H9 (cell line): ENCODE data around the gene ANK3. TPM values are rescaled to one million over a fixed set of nuclear protein-coding genes. Genes with fewer than 3 reads are reported as not detected.

Source experiments
- DNase-seq: peaks from one replicate; pipeline ENCODE4 v3.0.0-alpha.2; 2017
- H2AFZ ChIP-seq: one replicate; pipeline ENCODE4 v1.6.1; 2013; ENCODE audit warnings: mild to moderate bottlenecking, low read length, control low read depth, moderate library complexity
- H2AK5ac ChIP-seq: 2 replicates; pipeline ENCODE4 v1.6.1; 2013; ENCODE audit warnings: low read length, control low read depth, mixed read lengths; ENCODE audit not compliant: insufficient read length
- H2BK120ac ChIP-seq: one replicate; pipeline ENCODE4 v1.6.1; 2013; ENCODE audit warnings: low read depth, mild to moderate bottlenecking, low read length, control low read depth, inconsistent platforms; ENCODE audit not compliant: poor library complexity, severe bottlenecking
- H2BK12ac ChIP-seq: 2 replicates; pipeline ENCODE4 v1.6.1; 2013; ENCODE audit warnings: low read length, control low read depth, mixed read lengths, low read depth; ENCODE audit not compliant: insufficient read length
- H2BK15ac ChIP-seq: 2 replicates; pipeline ENCODE4 v1.6.1; 2013; ENCODE audit warnings: low read depth, low read length, control low read depth
- H2BK20ac ChIP-seq: one replicate; pipeline ENCODE4 v1.6.1; 2013; ENCODE audit warnings: low read depth, mild to moderate bottlenecking, low read length, control low read depth, inconsistent platforms; ENCODE audit not compliant: poor library complexity, severe bottlenecking
- H2BK5ac ChIP-seq: 2 replicates; pipeline ENCODE4 v1.6.1; 2013; ENCODE audit warnings: low read length, control low read depth, mixed read lengths; ENCODE audit not compliant: insufficient read length
- H3K14ac ChIP-seq: 2 replicates; pipeline ENCODE4 v1.6.1; 2013; ENCODE audit warnings: low read length, control low read depth; ENCODE audit not compliant: insufficient read depth
- H3K18ac ChIP-seq: 2 replicates; pipeline ENCODE4 v1.6.1; 2013; ENCODE audit warnings: low read depth, mild to moderate bottlenecking, mixed read lengths, low read length, control low read depth; ENCODE audit not compliant: insufficient read length
- H3K23ac ChIP-seq: 2 replicates; pipeline ENCODE4 v1.6.1; 2013; ENCODE audit warnings: low read length, control low read depth, mixed read lengths, low read depth; ENCODE audit not compliant: insufficient read length
- H3K23me2 ChIP-seq: 2 replicates; pipeline ENCODE4 v1.6.1; 2013; ENCODE audit warnings: low read depth, mild to moderate bottlenecking, mixed read lengths, low read length, control low read depth; ENCODE audit not compliant: insufficient read length, poor library complexity, severe bottlenecking
- H3K27ac ChIP-seq: 2 replicates; pipeline ENCODE4 v1.5.1; 2013; ENCODE audit warnings: low read length, control low read depth, mixed read lengths, low read depth; ENCODE audit not compliant: insufficient read length
- H3K27me3 ChIP-seq: 2 replicates; pipeline ENCODE4 v1.6.1; 2013; ENCODE audit warnings: low read length, control low read depth, inconsistent platforms; ENCODE audit not compliant: insufficient read depth
- H3K4ac ChIP-seq: 2 replicates; pipeline ENCODE4 v1.6.1; 2013; ENCODE audit warnings: low read depth, mild to moderate bottlenecking, control low read depth, inconsistent platforms, low read length, moderate library complexity
- H3K4me1 ChIP-seq: 2 replicates; pipeline ENCODE4 v1.6.1; 2013; ENCODE audit warnings: low read length, control low read depth, inconsistent platforms; ENCODE audit not compliant: insufficient read depth
- H3K4me2 ChIP-seq: 2 replicates; pipeline ENCODE4 v1.6.1; 2013; ENCODE audit warnings: low read length, control low read depth, mixed read lengths; ENCODE audit not compliant: insufficient read length, insufficient read depth
- H3K56ac ChIP-seq: 2 replicates; pipeline ENCODE4 v1.6.1; 2013; ENCODE audit warnings: low read depth, mild to moderate bottlenecking, mixed read lengths, low read length, control low read depth; ENCODE audit not compliant: insufficient read length
- H3K79me1 ChIP-seq: 2 replicates; pipeline ENCODE4 v1.6.1; 2013; ENCODE audit warnings: low read depth, mild to moderate bottlenecking, moderate library complexity, low read length, control low read depth, inconsistent platforms; ENCODE audit not compliant: insufficient read depth, poor library complexity, severe bottlenecking
- H3K79me2 ChIP-seq: 2 replicates; pipeline ENCODE4 v1.6.1; 2013; ENCODE audit warnings: low read length, control low read depth, inconsistent platforms; ENCODE audit not compliant: insufficient read depth
- H3K9ac ChIP-seq: 2 replicates; pipeline ENCODE4 v1.6.1; 2013; ENCODE audit warnings: low read length, control low read depth, mixed read lengths; ENCODE audit not compliant: insufficient read length; ENCODE audit errors: extremely low read depth
- H3K9me3 ChIP-seq: one replicate; pipeline ENCODE4 v1.6.1; 2013; ENCODE audit warnings: low read depth, low read length, inconsistent platforms; ENCODE audit not compliant: control insufficient read depth
- H3T11ph ChIP-seq: one replicate; pipeline ENCODE4 v1.6.1; 2013; ENCODE audit warnings: mild to moderate bottlenecking, low read length, control low read depth, inconsistent platforms
- H4K20me1 ChIP-seq: one replicate; pipeline ENCODE4 v1.6.1; 2013; ENCODE audit not compliant: control insufficient read depth, insufficient read length, insufficient read depth
- H4K5ac ChIP-seq: 2 replicates; pipeline ENCODE4 v1.6.1; 2013; ENCODE audit warnings: low read depth, mild to moderate bottlenecking, mixed read lengths, low read length, control low read depth; ENCODE audit not compliant: insufficient read length
- H4K8ac ChIP-seq: replicated peaks from 2 replicates; pipeline ENCODE4 v1.6.1; 2013; ENCODE audit warnings: low read length, control low read depth, mixed read lengths, low read depth; ENCODE audit not compliant: insufficient read length
- H4K91ac ChIP-seq: 2 replicates; pipeline ENCODE4 v1.6.1; 2013; ENCODE audit warnings: low read depth, mild to moderate bottlenecking, moderate library complexity, mixed read lengths, low read length, control low read depth; ENCODE audit not compliant: insufficient read length
- H3K27ac Mint-ChIP-seq, 3 experiments: 2 replicates in 2 of 3; 3 replicates in 1 of 3; pipeline ENCODE4 v1.8.0; 2020 to 2021; ENCODE audit warnings: mixed read lengths in 3 of 3, mild to moderate bottlenecking in 1 of 3, moderate library complexity in 1 of 3
- H3K27me3 Mint-ChIP-seq: 2 replicates; pipeline ENCODE4 v1.8.0; 2021; ENCODE audit warnings: low read depth, mild to moderate bottlenecking, moderate library complexity, mixed read lengths
- H3K36me3 Mint-ChIP-seq, 3 experiments: 2 replicates in 2 of 3; 3 replicates in 1 of 3; pipeline ENCODE4 v1.8.0; 2020 to 2021; ENCODE audit warnings: low read depth in 3 of 3, mixed read lengths in 3 of 3; ENCODE audit not compliant: insufficient read depth in 1 of 3
- H3K4me1 Mint-ChIP-seq, 2 experiments: 2 replicates each; pipeline ENCODE4 v1.8.0; 2020; ENCODE audit warnings: mixed read lengths in 2 of 2
- H3K4me3 Mint-ChIP-seq, 2 experiments: 2 replicates in 1 of 2; 3 replicates in 1 of 2; pipeline ENCODE4 v1.8.0; 2020 to 2021; ENCODE audit warnings: mild to moderate bottlenecking in 2 of 2, mixed read lengths in 2 of 2, moderate library complexity in 1 of 2
- H3K9me3 Mint-ChIP-seq, 2 experiments: 2 replicates in 1 of 2; 3 replicates in 1 of 2; pipeline ENCODE4 v1.8.0; 2020; ENCODE audit warnings: mild to moderate bottlenecking in 2 of 2, mixed read lengths in 2 of 2, moderate library complexity in 1 of 2
- WGBS: extraction: QIAGEN DNeasy Blood & Tissue Kit; methylation state at CpG from one replicate; pipeline ENCODE4 v1.1.7; 2013; ENCODE audit warnings: missing lambda C conversion rate, low lambda C conversion rate, mixed read lengths; ENCODE audit not compliant: insufficient read length; ENCODE audit errors: extremely low coverage; 5-methylcytosine and 5-hydroxymethylcytosine counted together
- total RNA-seq: library from RNA; stranded (reverse); gene quantifications from 2 replicates; pipeline ENCODE4 v1.2.1, GENCODE V29; 2021
- TF ChIP-seq, protein P1 (sequence below): fragments of 200-600 bp; sonication (generic); conservative IDR thresholded peaks from 3 replicates; pipeline ENCODE4 v1.8.0; 2021; ENCODE audit warnings: antibody characterized with exemption, mild to moderate bottlenecking

Gene ANK3
- total RNA-seq, 1 experiment from 2014 or later, result 59.6 TPM

DNA sequence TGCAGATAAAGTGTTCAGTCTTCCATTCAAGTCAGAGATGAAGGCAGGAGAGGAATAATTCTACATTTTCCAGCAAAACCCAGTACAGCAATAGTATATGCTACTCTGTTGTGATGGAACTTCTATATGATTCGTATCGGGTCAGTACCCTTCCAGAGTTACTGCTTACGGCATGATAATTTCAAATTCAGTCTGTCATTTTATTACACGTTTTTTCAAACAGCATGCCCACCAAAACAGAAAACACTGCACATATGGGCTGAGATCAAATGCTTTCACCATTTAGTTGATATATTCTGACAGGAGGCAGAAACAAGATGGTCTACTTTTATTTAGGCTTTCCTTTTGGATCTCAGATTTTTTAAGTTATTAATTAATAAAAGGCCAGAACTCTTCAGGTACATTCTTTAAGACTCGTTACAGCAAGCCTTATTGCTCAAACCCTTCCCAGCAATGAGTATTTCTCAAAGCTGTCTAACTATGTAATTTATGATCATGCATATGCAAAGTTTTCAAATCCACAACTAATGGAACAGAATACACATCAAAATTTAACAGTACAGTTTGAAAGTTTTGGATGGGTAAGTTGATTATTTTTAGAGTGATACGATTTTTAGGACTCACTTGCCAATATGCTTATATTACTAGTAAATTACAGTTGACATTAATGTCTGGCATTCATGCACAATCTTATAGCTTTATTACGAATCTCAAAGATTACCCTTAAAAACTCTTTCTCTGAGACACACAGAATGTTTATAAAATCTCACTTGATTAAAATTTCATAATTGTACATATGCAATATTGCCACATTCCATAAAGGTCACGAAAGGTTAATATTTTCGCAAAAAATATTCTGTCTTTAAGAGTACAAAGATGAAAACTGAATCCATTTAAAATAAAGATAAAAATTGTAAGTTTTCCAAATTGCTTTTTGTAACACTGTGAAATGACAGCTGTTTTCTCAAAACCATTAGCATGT, 91.0 kb downstream of the ANK3 start:
- no peak overlapping the region for H4K91ac ChIP-seq
- no peak for DNase-seq
- Mint-ChIP-seq H3K4me1 (peaks cover 15 to 20% of the 10 kb centered on the region in 2 experiments), H3K27me3 (no peaks in the 10 kb centered on the region), H3K9me3 (no peaks in the 10 kb centered on the region), H3K27ac (no peak overlapping the region), H3K4me3 (no peak overlapping the region), H3K36me3 (no peaks in the 10 kb centered on the region)
- no peak overlapping the region for H3K14ac ChIP-seq
- TF ChIP-seq, protein P1, sequence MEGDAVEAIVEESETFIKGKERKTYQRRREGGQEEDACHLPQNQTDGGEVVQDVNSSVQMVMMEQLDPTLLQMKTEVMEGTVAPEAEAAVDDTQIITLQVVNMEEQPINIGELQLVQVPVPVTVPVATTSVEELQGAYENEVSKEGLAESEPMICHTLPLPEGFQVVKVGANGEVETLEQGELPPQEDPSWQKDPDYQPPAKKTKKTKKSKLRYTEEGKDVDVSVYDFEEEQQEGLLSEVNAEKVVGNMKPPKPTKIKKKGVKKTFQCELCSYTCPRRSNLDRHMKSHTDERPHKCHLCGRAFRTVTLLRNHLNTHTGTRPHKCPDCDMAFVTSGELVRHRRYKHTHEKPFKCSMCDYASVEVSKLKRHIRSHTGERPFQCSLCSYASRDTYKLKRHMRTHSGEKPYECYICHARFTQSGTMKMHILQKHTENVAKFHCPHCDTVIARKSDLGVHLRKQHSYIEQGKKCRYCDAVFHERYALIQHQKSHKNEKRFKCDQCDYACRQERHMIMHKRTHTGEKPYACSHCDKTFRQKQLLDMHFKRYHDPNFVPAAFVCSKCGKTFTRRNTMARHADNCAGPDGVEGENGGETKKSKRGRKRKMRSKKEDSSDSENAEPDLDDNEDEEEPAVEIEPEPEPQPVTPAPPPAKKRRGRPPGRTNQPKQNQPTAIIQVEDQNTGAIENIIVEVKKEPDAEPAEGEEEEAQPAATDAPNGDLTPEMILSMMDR, result no peak
- no peak overlapping the region for H2AFZ ChIP-seq
- H2BK120ac ChIP-seq, result no peak overlapping the region
- H2BK12ac ChIP-seq, result no peak overlapping the region
- no peak overlapping the region for H3K23ac ChIP-seq
- no CpG with 5 or more reads among the region's 9 CpGs for WGBS
- H3K23me2 ChIP-seq, result no peaks in the 10 kb centered on the region
- H2BK15ac ChIP-seq, result no peak overlapping the region
- H4K20me1 ChIP-seq, result no peaks in the 10 kb centered on the region
- H3K9me3 ChIP-seq, result no peaks in the 10 kb centered on the region
- H2BK20ac ChIP-seq, result no peak overlapping the region
- H3K4ac ChIP-seq, result no peak overlapping the region
- no peak overlapping the region for H2BK5ac ChIP-seq
- H3K27ac ChIP-seq, result no peak overlapping the region
- no peaks in the 10 kb centered on the region for H3K27me3 ChIP-seq
- H3K79me1 ChIP-seq, result no peaks in the 10 kb centered on the region
- H3K79me2 ChIP-seq, result no peaks in the 10 kb centered on the region
- no peak overlapping the region for H4K8ac ChIP-seq
- no peak overlapping the region for H3K9ac ChIP-seq
- H3K4me1 ChIP-seq, result peaks cover 6% of the 10 kb centered on the region
- no peak overlapping the region for H3T11ph ChIP-seq
- H4K5ac ChIP-seq, result no peak overlapping the region
- H3K18ac ChIP-seq, result no peak overlapping the region
- no peak overlapping the region for H2AK5ac ChIP-seq
- no peak overlapping the region for H3K56ac ChIP-seq
- no peak overlapping the region for H3K4me2 ChIP-seq
